ENCODE data around the gene ATP6V1C2. TPM values are rescaled to one million over a fixed set of nuclear protein-coding genes. Genes with fewer than 3 reads are reported as not detected.
A peak's percentile ranks its signal among the peaks of the same experiment; 100 is the strongest.

ATP6V1C2 gene
- polyA plus RNA-seq, 1 donor from 2014 or later: not detected

- Histone ChIP-seq H3K79me2 (replicated peaks; ENCODE audit: insufficient read depth, low read length) (no peaks in the 10 kb centered on the region), H3K4me3 (ENCODE audit: low read length) (no peak overlapping the region), H3F3A (ENCODE audit: insufficient read depth, low read length, poor library complexity, severe bottlenecking) (no peaks in the 10 kb centered on the region), H3K9me2 (ENCODE audit: insufficient read depth, low read length) (no peaks in the 10 kb centered on the region), H3K27me3 (ENCODE audit: insufficient read depth, low read depth, low read length) (no peaks in the 10 kb centered on the region), H2AFZ (ENCODE audit: low read depth, low read length) (no peak overlapping the region), H3K4me2 (ENCODE audit: low read length) (no peak overlapping the region), H3K9me3 (ENCODE audit: low read length) (no peaks in the 10 kb centered on the region), H3K36me3 (ENCODE audit: insufficient read depth, low read length) (no peaks in the 10 kb centered on the region), H4K20me1 (ENCODE audit: insufficient read depth) (no peaks in the 10 kb centered on the region), H3K27ac (ENCODE audit: low read length) (no peak overlapping the region), H3K9ac (ENCODE audit: low read length) (peak overlapping the region; percentile 28)
- TF ChIP-seq EZH2 (IDR thresholded peaks at IDR 0.05; ENCODE audit: borderline replicate concordance, insufficient read depth, low read length, poor library complexity, severe bottlenecking) (no peak), MXI1 (conservative IDR thresholded peaks at IDR 0.05; ENCODE audit: poor library complexity, severe bottlenecking) (no peak)
- TF ChIP-seq, protein P1, sequence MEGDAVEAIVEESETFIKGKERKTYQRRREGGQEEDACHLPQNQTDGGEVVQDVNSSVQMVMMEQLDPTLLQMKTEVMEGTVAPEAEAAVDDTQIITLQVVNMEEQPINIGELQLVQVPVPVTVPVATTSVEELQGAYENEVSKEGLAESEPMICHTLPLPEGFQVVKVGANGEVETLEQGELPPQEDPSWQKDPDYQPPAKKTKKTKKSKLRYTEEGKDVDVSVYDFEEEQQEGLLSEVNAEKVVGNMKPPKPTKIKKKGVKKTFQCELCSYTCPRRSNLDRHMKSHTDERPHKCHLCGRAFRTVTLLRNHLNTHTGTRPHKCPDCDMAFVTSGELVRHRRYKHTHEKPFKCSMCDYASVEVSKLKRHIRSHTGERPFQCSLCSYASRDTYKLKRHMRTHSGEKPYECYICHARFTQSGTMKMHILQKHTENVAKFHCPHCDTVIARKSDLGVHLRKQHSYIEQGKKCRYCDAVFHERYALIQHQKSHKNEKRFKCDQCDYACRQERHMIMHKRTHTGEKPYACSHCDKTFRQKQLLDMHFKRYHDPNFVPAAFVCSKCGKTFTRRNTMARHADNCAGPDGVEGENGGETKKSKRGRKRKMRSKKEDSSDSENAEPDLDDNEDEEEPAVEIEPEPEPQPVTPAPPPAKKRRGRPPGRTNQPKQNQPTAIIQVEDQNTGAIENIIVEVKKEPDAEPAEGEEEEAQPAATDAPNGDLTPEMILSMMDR (IDR thresholded peaks at IDR 0.05; ENCODE audit: poor library complexity, severe bottlenecking): no peak
Observed at GRCh38 chr2:10833021-10833420, 111.6 kb downstream of the ATP6V1C2 start.

DNA sequence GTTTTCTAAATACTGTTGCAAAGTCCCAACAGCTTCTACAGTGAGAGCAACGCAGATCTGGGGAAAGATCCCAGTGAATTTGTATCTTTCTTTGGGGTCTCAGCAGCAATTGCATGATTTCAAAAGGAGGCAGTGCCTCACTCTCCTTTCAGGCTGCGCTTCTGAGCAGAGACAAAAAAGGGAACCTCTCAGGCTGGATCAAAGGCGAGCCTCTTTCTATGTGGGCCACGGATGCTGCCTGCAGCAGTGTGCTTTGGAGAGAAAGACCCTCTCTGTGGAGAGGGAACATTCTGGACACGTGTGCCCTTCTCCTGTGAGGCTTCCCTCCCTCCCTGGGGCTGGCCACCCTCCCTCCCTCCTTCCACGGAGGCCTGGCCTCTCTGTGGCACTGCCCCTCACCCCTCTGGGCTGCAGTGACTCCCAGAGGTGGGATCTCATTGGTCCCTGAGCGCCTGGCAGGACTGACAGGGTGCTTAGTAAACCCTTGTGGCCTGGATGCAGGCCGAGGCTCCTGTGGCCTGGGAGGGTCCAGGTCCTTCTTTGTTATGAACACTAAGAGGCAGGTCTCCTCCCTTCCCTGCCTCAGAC lies 112.7 kb downstream of the ATP6V1C2 start:
- Histone ChIP-seq H2AFZ (ENCODE audit: low read depth, low read length) (no peak overlapping the region), H3K27me3 (ENCODE audit: insufficient read depth, low read depth, low read length) (no peaks in the 10 kb centered on the region), H3K4me3 (ENCODE audit: low read length) (no peak overlapping the region), H4K20me1 (ENCODE audit: insufficient read depth) (no peaks in the 10 kb centered on the region), H3K9ac (ENCODE audit: low read length) (no peak overlapping the region), H3K36me3 (ENCODE audit: insufficient read depth, low read length) (no peaks in the 10 kb centered on the region), H3K9me2 (ENCODE audit: insufficient read depth, low read length) (no peaks in the 10 kb centered on the region), H3K9me3 (ENCODE audit: low read length) (no peaks in the 10 kb centered on the region), H3K79me2 (replicated peaks; ENCODE audit: insufficient read depth, low read length) (no peaks in the 10 kb centered on the region), H3F3A (ENCODE audit: insufficient read depth, low read length, poor library complexity, severe bottlenecking) (no peaks in the 10 kb centered on the region), H3K4me2 (ENCODE audit: low read length) (no peak overlapping the region), H3K27ac (ENCODE audit: low read length) (no peak overlapping the region)
- TF ChIP-seq, protein P1 (IDR thresholded peaks at IDR 0.05; ENCODE audit: poor library complexity, severe bottlenecking): no peak
- no peak for TF ChIP-seq RAD21 (conservative IDR thresholded peaks at IDR 0.05)
- TF ChIP-seq SMC3 (conservative IDR thresholded peaks at IDR 0.05; ENCODE audit: poor library complexity): no peak
- TF ChIP-seq, protein P2, sequence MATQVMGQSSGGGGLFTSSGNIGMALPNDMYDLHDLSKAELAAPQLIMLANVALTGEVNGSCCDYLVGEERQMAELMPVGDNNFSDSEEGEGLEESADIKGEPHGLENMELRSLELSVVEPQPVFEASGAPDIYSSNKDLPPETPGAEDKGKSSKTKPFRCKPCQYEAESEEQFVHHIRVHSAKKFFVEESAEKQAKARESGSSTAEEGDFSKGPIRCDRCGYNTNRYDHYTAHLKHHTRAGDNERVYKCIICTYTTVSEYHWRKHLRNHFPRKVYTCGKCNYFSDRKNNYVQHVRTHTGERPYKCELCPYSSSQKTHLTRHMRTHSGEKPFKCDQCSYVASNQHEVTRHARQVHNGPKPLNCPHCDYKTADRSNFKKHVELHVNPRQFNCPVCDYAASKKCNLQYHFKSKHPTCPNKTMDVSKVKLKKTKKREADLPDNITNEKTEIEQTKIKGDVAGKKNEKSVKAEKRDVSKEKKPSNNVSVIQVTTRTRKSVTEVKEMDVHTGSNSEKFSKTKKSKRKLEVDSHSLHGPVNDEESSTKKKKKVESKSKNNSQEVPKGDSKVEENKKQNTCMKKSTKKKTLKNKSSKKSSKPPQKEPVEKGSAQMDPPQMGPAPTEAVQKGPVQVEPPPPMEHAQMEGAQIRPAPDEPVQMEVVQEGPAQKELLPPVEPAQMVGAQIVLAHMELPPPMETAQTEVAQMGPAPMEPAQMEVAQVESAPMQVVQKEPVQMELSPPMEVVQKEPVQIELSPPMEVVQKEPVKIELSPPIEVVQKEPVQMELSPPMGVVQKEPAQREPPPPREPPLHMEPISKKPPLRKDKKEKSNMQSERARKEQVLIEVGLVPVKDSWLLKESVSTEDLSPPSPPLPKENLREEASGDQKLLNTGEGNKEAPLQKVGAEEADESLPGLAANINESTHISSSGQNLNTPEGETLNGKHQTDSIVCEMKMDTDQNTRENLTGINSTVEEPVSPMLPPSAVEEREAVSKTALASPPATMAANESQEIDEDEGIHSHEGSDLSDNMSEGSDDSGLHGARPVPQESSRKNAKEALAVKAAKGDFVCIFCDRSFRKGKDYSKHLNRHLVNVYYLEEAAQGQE (IDR thresholded peaks at IDR 0.05; ENCODE audit: borderline replicate concordance): no peak
- no peak for TF ChIP-seq TAF1 (IDR thresholded peaks at IDR 0.05; ENCODE audit: low read depth)
- TF ChIP-seq EZH2 (IDR thresholded peaks at IDR 0.05; ENCODE audit: borderline replicate concordance, insufficient read depth, low read length, poor library complexity, severe bottlenecking): no peak
- no peak for TF ChIP-seq POLR2AphosphoS5 (IDR thresholded peaks at IDR 0.05)
- TF ChIP-seq EP300 (conservative IDR thresholded peaks at IDR 0.05; ENCODE audit: poor library complexity, severe bottlenecking): no peak
- TF ChIP-seq MXI1 (conservative IDR thresholded peaks at IDR 0.05; ENCODE audit: poor library complexity, severe bottlenecking): no peak

Small RNAs within 50 kb of the gene (small RNA-seq; reads per million reads assigned to genes)
- gene RNU7-138P: 0 to 0.33 (median 0) reads per million in 3 experiments
- gene RNU7-176P: 0 reads per million in 3 experiments

Other genes starting within 250 kb of the ATP6V1C2 start
- 10.7 and 13.0 TPM in 2 replicates for gene NOL10, start 31.7 kb upstream of the ATP6V1C2 start, polyA plus RNA-seq
- 109 and 124 TPM in 2 replicates for gene PDIA6, start 91.2 kb downstream of the ATP6V1C2 start, polyA plus RNA-seq
- 11.4 and 12.9 TPM in 2 replicates for gene KCNF1, start 190.3 kb downstream of the ATP6V1C2 start, polyA plus RNA-seq

All from neural cell (in vitro differentiated cells).